Measurements from ENCODE around the gene CORIN. TPM values are rescaled to one million over a fixed set of nuclear protein-coding genes. Genes with fewer than 3 reads are reported as not detected.
"Not testable (repeated sequence)": the region's sequence is repeated elsewhere in the genome, so short reads cannot be mapped to it uniquely, and the experiment has no call there.

The CORIN gene
- total RNA-seq, 2 donors from 2014 or later: 0.15 to 0.50 TPM

GRCh38 chr4:47566566-47566965, 271.3 kb downstream of the CORIN start:
- no peak overlapping the region for H3K9ac ChIP-seq (ENCODE audit: low read depth in 2 of 2, low read length in 2 of 2)
- no peak overlapping the region for H3K27ac ChIP-seq
- H3K4me1 ChIP-seq: no peaks in the 10 kb centered on the region
- no peaks in the 10 kb centered on the region for H3K27me3 ChIP-seq
- intact Hi-C loops (cut with DNase I): loop anchor here (10.0 kb wide), 1 partner anchor 102 kb away; the partner anchor contains the start of gene COMMD8
- H3K4me3 ChIP-seq: no peak overlapping the region
- no peaks in the 10 kb centered on the region for H3K9me3 ChIP-seq
- no peak for TF ChIP-seq CTCF (IDR thresholded peaks at IDR 0.05)
- DNase-seq: no peak
- H3K36me3 ChIP-seq: no peaks in the 10 kb centered on the region

GRCh38 chr4:47562297-47562696, 275.6 kb downstream of the CORIN start:
- Histone ChIP-seq H3K36me3 (no peaks in the 10 kb centered on the region), H3K4me1 (no peaks in the 10 kb centered on the region), H3K27ac (no peak overlapping the region), H3K27me3 (no peaks in the 10 kb centered on the region), H3K9me3 (no peaks in the 10 kb centered on the region), H3K9ac (ENCODE audit: low read depth in 2 of 2, low read length in 2 of 2) (no peak overlapping the region), H3K4me3 (no peak overlapping the region)
- no peak for TF ChIP-seq CTCF (IDR thresholded peaks at IDR 0.05)
- no peak for DNase-seq
- intact Hi-C loops (cut with DNase I): loop anchor here (10.0 kb wide), 1 partner anchor 97 kb away; the partner anchor contains the start of gene COMMD8

- intact Hi-C loops (cut with DNase I): loop anchor here (10.0 kb wide), 1 partner anchor 97 kb away; the partner anchor contains the start of gene COMMD8
- no peak for TF ChIP-seq CTCF (IDR thresholded peaks at IDR 0.05)
- H3K9me3 ChIP-seq: no peaks in the 10 kb centered on the region
- no peak overlapping the region for H3K27ac ChIP-seq
- DNase-seq: no peak
- H3K4me3 ChIP-seq: no peak overlapping the region
- H3K4me1 ChIP-seq: no peaks in the 10 kb centered on the region
- no peaks in the 10 kb centered on the region for H3K36me3 ChIP-seq
- H3K9ac ChIP-seq (ENCODE audit: low read depth in 2 of 2, low read length in 2 of 2): no peak overlapping the region
- H3K27me3 ChIP-seq: no peaks in the 10 kb centered on the region
These were observed 276.5 kb downstream of the CORIN start for GRCh38 chr4:47561331-47561730.

GRCh38 chr4:47560682-47561081, 277.2 kb downstream of the CORIN start:
- DNase-seq: no peak
- no peaks in the 10 kb centered on the region for H3K9me3 ChIP-seq
- no peak overlapping the region for H3K9ac ChIP-seq (ENCODE audit: low read depth in 2 of 2, low read length in 2 of 2)
- intact Hi-C loops (cut with DNase I): loop anchor here (10.0 kb wide), 1 partner anchor 96 kb away; the partner anchor contains the start of gene COMMD8
- TF ChIP-seq CTCF (IDR thresholded peaks at IDR 0.05): no peak
- no peaks in the 10 kb centered on the region for H3K36me3 ChIP-seq
- no peaks in the 10 kb centered on the region for H3K4me1 ChIP-seq
- no peak overlapping the region for H3K27ac ChIP-seq
- no peaks in the 10 kb centered on the region for H3K27me3 ChIP-seq
- H3K4me3 ChIP-seq: no peak overlapping the region

- Histone ChIP-seq H3K27me3 (no peaks in the 10 kb centered on the region), H3K9ac (ENCODE audit: low read depth in 2 of 2, low read length in 2 of 2) (no peak overlapping the region), H3K4me3 (no peak overlapping the region), H3K9me3 (no peaks in the 10 kb centered on the region), H3K36me3 (no peaks in the 10 kb centered on the region), H3K27ac (no peak overlapping the region), H3K4me1 (no peaks in the 10 kb centered on the region)
- TF ChIP-seq CTCF (IDR thresholded peaks at IDR 0.05): no peak
- no peak for DNase-seq
- intact Hi-C loops (cut with DNase I): no loop called here
These were observed 280.6 kb downstream of the CORIN start for GRCh38 chr4:47557255-47557654.

- H3K27me3 ChIP-seq, H3K4me3 ChIP-seq: not testable (repeated sequence)
These were observed 281.9 kb downstream of the CORIN start for GRCh38 chr4:47555920-47556319.

More at GRCh38 chr4:47555920-47556319, 281.9 kb downstream of the CORIN start:
- DNase-seq; H3K9ac ChIP-seq (ENCODE audit: low read depth in 2 of 2, low read length in 2 of 2); H3K9me3 ChIP-seq; H3K36me3 ChIP-seq; H3K4me1 ChIP-seq; intact Hi-C loops (cut with DNase I); H3K27ac ChIP-seq: not testable (repeated sequence)

Data from colonic mucosa (tissue), 4 donors.